DND-41 (cell line): ENCODE results near the gene GPR101.
"Not testable (repeated sequence)": the region's sequence is repeated elsewhere in the genome, so short reads cannot be mapped to it uniquely, and the experiment has no call there.

Experiments
- ATAC-seq: fragments of 200-7000 bp; cut with Tn5 transposase; 3 replicates; pipeline ENCODE4 v1.9.1; 2021; ENCODE audit warnings: low read depth; ENCODE audit not compliant: insufficient read depth
- DNase-seq: peaks from one replicate; pipeline ENCODE4 v3.0.0-alpha.2; 2020
- H2AFZ ChIP-seq: 2 replicates; pipeline ENCODE4 v1.6.0; 2012; ENCODE audit warnings: low read depth, low read length
- H3K27ac ChIP-seq: 2 replicates; pipeline ENCODE4 v1.5.1; 2012; ENCODE audit warnings: low read length, inconsistent platforms
- H3K27me3 ChIP-seq: fragments of 200-600 bp; sonication (generic); 2 replicates; pipeline ENCODE4 v1.6.0; 2012; ENCODE audit warnings: low read length, mild to moderate bottlenecking, inconsistent platforms; ENCODE audit not compliant: insufficient read depth, poor library complexity
- H3K36me3 ChIP-seq: 2 replicates; pipeline ENCODE4 v1.5.1; 2012; ENCODE audit warnings: low read length, inconsistent platforms; ENCODE audit not compliant: insufficient read depth
- H3K4me1 ChIP-seq: 2 replicates; pipeline ENCODE4 v1.5.1; 2012; ENCODE audit warnings: mild to moderate bottlenecking, low read length; ENCODE audit not compliant: insufficient read depth
- H3K4me2 ChIP-seq: 2 replicates; pipeline ENCODE4 v1.6.0; 2012; ENCODE audit warnings: mild to moderate bottlenecking, moderate library complexity, low read length, inconsistent platforms; ENCODE audit not compliant: insufficient read depth
- H3K4me3 ChIP-seq, 2 experiments: fragments of 200-600 bp in 1 of 2; shearing (Covaris generic) in 1 of 2; 2 replicates each; pipeline ENCODE4 v1.5.1; 2012 to 2016; ENCODE audit warnings: inconsistent platforms in 2 of 2, low read length in 2 of 2, mild to moderate bottlenecking in 2 of 2, low read depth in 1 of 2, moderate library complexity in 1 of 2
- H3K79me2 ChIP-seq: 2 replicates; pipeline ENCODE4 v1.6.0; 2012; ENCODE audit warnings: low read length, inconsistent platforms; ENCODE audit not compliant: insufficient read depth
- H3K9ac ChIP-seq: 2 replicates; pipeline ENCODE4 v1.6.0; 2012; ENCODE audit warnings: low read depth, mild to moderate bottlenecking, inconsistent platforms, low read length, moderate library complexity
- H3K9me3 ChIP-seq: 2 replicates; pipeline ENCODE4 v1.5.1; 2012; ENCODE audit warnings: low read length, moderate library complexity, mild to moderate bottlenecking, inconsistent platforms; ENCODE audit not compliant: insufficient read depth, severe bottlenecking
- H4K20me1 ChIP-seq: 2 replicates; pipeline ENCODE4 v1.6.0; 2012; ENCODE audit warnings: low read length; ENCODE audit not compliant: insufficient read depth
- EZH2 ChIP-seq: IDR thresholded peaks from 3 replicates; pipeline ENCODE4 v1.6.1; 2012; ENCODE audit warnings: borderline replicate concordance, low read depth, mild to moderate bottlenecking, moderate library complexity, low read length, inconsistent platforms; ENCODE audit not compliant: severe bottlenecking
- TF ChIP-seq, protein P1 (sequence below): IDR thresholded peaks from 2 replicates; pipeline ENCODE4 v1.5.1; 2012; ENCODE audit warnings: borderline replicate concordance, low read length, moderate library complexity, mild to moderate bottlenecking; ENCODE audit not compliant: poor library complexity, severe bottlenecking; ENCODE audit errors: extremely low read depth

GPR101 gene

GRCh38 chrX:137025930-137026329 lies 7.9 kb downstream of the GPR101 start:
- ATAC-seq: no peak
- Histone ChIP-seq H3K79me2 (no peaks in the 10 kb centered on the region), H3K9me3 (no peaks in the 10 kb centered on the region)

DNA sequence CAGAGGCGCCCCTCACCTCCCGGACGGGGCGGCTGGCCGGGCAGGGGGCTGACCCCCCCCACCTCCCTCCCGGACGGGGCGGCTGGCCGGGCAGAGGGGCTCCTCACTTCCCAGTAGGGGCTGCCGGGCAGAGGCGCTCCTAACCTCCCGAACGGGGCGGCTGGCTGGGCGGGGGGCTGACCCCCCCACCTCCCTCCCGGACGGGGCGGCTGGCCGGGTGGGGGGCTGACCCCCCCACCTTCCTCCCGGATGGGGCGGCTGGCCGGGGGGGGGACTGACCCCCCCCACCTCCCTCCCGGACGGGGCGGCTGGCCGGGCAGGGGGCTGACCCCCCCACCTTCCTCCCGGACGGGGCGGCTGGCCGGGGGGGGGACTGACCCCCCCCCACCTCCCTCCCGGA lies 33.6 kb downstream of the GPR101 start:
- not testable (repeated sequence) for H3K79me2 ChIP-seq, H3K27ac ChIP-seq, H3K9ac ChIP-seq, H3K4me3 ChIP-seq, H3K27me3 ChIP-seq, H4K20me1 ChIP-seq, H3K36me3 ChIP-seq, H3K4me1 ChIP-seq, H2AFZ ChIP-seq, H3K9me3 ChIP-seq, ATAC-seq, DNase-seq, H3K4me2 ChIP-seq

More at GRCh38 chrX:137025930-137026329, 7.9 kb downstream of the GPR101 start:
- Histone ChIP-seq H3K27me3 (peaks cover 21% of the 10 kb centered on the region), H3K36me3 (no peaks in the 10 kb centered on the region), H3K27ac (no peak overlapping the region), H3K4me3 (no peak overlapping the region), H4K20me1 (no peaks in the 10 kb centered on the region), H3K4me1 (no peaks in the 10 kb centered on the region), H3K9ac (no peak overlapping the region), H2AFZ (no peak overlapping the region), H3K4me2 (no peak overlapping the region)
- no peak for DNase-seq
- no peak for TF ChIP-seq EZH2
- TF ChIP-seq, protein P1, sequence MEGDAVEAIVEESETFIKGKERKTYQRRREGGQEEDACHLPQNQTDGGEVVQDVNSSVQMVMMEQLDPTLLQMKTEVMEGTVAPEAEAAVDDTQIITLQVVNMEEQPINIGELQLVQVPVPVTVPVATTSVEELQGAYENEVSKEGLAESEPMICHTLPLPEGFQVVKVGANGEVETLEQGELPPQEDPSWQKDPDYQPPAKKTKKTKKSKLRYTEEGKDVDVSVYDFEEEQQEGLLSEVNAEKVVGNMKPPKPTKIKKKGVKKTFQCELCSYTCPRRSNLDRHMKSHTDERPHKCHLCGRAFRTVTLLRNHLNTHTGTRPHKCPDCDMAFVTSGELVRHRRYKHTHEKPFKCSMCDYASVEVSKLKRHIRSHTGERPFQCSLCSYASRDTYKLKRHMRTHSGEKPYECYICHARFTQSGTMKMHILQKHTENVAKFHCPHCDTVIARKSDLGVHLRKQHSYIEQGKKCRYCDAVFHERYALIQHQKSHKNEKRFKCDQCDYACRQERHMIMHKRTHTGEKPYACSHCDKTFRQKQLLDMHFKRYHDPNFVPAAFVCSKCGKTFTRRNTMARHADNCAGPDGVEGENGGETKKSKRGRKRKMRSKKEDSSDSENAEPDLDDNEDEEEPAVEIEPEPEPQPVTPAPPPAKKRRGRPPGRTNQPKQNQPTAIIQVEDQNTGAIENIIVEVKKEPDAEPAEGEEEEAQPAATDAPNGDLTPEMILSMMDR: no peak

- no peak for ATAC-seq
These were observed 34.8 kb downstream of the GPR101 start for GRCh38 chrX:136999024-136999423.

More at GRCh38 chrX:136999024-136999423, 34.8 kb downstream of the GPR101 start:
- no peaks in the 10 kb centered on the region for H3K27me3 ChIP-seq
- H3K4me1 ChIP-seq: no peaks in the 10 kb centered on the region
- no peak for TF ChIP-seq EZH2
- TF ChIP-seq, protein P1: no peak
- no peak overlapping the region for H3K27ac ChIP-seq
- no peaks in the 10 kb centered on the region for H3K79me2 ChIP-seq
- H3K36me3 ChIP-seq: no peaks in the 10 kb centered on the region
- no peaks in the 10 kb centered on the region for H4K20me1 ChIP-seq
- no peak overlapping the region for H3K9ac ChIP-seq
- no peak for DNase-seq
- no peaks in the 10 kb centered on the region for H3K9me3 ChIP-seq
- no peak overlapping the region for H3K4me3 ChIP-seq
- H3K4me2 ChIP-seq: no peak overlapping the region
- no peak overlapping the region for H2AFZ ChIP-seq
